Rectal smooth muscle tissue (tissue), 1 donor: Measurements from ENCODE around the gene SLC7A1.

Experiments
- H3K27ac ChIP-seq: one replicate; pipeline ENCODE4 v1.7.0; 2013; ENCODE audit warnings: low read depth, low read length, inconsistent platforms
- H3K27me3 ChIP-seq: one replicate; pipeline ENCODE4 v1.7.0; 2013; ENCODE audit warnings: low read length; ENCODE audit not compliant: control insufficient read depth, insufficient read depth
- H3K36me3 ChIP-seq: one replicate; pipeline ENCODE4 v1.7.0; 2013; ENCODE audit warnings: low read length; ENCODE audit not compliant: control insufficient read depth, insufficient read depth
- H3K4me1 ChIP-seq: one replicate; pipeline ENCODE4 v1.7.0; 2013; ENCODE audit warnings: low read length; ENCODE audit not compliant: control insufficient read depth, insufficient read depth
- H3K4me3 ChIP-seq: one replicate; pipeline ENCODE4 v1.7.0; 2013; ENCODE audit warnings: low read length
- H3K9ac ChIP-seq: one replicate; pipeline ENCODE4 v1.7.0; 2013; ENCODE audit warnings: low read length

SLC7A1 gene

DNA sequence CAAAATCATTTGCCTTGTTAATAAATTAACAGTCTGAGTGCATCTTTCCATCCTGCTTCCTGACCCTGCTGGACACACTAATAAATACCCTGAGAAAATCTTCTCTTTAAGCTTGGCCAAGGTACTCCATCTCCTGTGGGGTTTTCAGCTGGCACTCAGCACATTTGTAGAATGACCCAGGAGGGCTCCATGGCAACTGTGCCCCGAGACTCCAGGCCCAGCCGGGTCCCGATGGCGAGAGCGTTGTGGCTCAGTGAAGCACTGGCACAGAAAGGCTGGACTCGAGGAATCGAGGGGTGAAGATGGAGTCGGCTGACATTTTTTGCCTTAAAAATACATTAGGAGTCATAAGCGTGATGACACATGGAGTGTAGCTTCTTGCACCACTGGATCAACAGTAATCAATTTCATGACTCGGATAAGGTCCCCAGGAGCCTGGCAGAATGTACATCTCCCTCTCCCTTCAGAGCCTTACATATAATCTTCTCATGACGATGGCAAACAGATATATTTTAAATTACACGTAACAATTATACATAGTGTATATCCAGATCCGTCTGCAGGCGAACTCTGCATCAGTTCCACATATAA, 85.4 kb downstream of the SLC7A1 start:
- no peak overlapping the region for H3K27ac ChIP-seq
- H3K9ac ChIP-seq, result no peak overlapping the region
- H3K4me3 ChIP-seq, result no peak overlapping the region
- peaks cover 14% of the 10 kb centered on the region for H3K4me1 ChIP-seq
- no peaks in the 10 kb centered on the region for H3K36me3 ChIP-seq
- peaks cover 5% of the 10 kb centered on the region for H3K27me3 ChIP-seq

DNA sequence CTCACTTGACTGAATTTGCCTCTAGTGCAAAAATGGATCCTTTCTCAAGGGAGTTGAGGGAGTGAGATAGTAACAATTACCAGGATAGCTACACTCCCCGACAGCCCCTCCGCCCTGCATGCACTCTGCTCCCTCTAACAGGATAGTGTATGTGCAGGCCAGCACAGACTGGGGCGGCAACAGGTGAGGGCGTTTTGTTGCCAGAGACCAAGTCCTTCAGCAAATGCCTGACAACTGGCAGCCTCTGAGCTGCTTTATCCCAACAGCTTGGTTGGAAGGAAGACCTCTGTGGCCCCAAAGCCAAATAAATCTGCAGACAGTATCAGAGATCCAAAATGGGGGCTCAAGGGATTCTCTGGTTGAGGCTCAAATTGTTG, 86.6 kb downstream of the SLC7A1 start:
- peaks cover 14% of the 10 kb centered on the region for H3K4me1 ChIP-seq
- no peak overlapping the region for H3K4me3 ChIP-seq
- no peak overlapping the region for H3K9ac ChIP-seq
- no peak overlapping the region for H3K27ac ChIP-seq
- no peaks in the 10 kb centered on the region for H3K36me3 ChIP-seq
- peaks cover 5% of the 10 kb centered on the region for H3K27me3 ChIP-seq

DNA sequence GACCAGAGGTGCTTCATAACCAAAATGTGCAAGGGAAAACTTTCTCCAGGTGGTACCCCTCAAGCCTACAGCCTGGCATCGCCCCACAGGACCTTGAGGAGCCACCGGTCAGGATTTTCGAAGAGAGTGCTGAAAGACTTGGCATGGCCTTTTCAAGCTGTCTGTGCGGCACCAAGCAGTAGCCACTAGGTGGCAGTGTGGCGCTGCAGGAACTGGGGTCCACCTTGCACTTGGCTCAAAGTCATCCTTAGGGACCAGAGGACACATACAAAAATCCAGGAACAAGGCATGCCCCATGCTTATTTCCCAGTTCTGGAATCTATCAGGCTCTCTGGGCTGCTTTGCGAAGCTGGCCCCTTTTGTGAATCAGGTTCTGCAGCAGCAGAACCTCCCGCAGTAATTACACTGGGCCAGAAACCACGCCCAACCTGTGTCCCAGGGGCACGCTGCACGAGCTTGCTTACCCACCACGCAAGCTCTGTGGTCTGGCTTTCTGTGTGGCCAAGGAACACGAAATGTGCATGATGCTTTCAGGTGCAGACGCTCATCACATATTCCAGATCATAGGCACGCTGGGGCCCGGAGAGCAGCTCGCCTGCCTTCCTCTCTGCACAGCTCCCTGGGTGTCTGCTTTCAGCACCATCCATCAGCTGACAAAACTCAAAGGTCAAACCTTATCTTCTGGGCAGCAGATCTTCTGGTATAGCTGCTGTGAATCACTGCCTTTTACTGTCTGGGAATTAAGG, 87.2 kb downstream of the SLC7A1 start:
- Histone ChIP-seq H3K27ac (peak overlapping the region; percentile 6), H3K4me1 (peaks cover 14% of the 10 kb centered on the region), H3K9ac (peak overlapping the region; percentile 11), H3K4me3 (no peak overlapping the region), H3K36me3 (no peaks in the 10 kb centered on the region), H3K27me3 (peaks cover 5% of the 10 kb centered on the region)

DNA sequence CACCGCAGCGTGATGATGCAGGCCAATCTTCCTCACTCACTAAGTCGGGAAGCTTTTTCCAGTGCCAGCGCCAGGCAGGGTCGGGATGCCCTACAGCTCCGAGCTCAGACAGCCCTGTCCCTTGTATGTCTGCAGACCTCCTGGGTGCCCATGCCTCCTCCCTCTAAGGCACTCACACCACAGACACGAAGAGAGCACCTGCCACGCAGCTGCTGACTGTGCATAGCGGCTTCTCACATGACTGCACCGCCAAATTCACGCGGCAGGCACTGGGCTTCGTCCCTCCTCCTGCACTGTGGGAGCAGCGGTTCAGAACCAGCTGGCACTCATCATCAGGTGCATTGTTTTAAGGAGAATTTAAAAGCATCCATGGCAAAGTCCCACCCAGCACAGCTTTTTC, 88.1 kb downstream of the SLC7A1 start:
- no peaks in the 10 kb centered on the region for H3K36me3 ChIP-seq
- H3K27ac ChIP-seq, result no peak overlapping the region
- peaks cover 14% of the 10 kb centered on the region for H3K4me1 ChIP-seq
- H3K27me3 ChIP-seq, result peaks cover 9% of the 10 kb centered on the region
- H3K4me3 ChIP-seq, result no peak overlapping the region
- no peak overlapping the region for H3K9ac ChIP-seq

DNA sequence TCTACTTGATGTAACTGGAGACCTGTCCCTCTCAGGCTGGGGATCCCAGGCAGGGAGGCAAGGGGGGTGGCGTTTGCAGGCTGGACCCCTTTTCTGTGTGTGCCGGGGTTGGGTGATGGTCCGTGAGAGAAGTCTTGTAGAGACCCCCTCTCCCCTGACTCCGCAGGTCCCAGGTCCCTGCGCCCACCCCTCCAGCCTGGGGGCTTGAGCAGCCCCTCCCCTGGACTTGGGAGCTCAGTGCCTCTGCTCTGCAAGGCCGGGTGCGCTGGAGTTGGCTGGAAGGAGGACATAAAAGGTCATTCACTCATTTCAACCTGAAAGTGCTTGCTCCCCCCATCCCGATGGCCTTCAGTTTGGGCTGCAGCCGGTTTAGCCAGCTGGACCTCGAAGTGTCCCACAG, 89.5 kb downstream of the SLC7A1 start:
- H3K4me3 ChIP-seq, result no peak overlapping the region
- H3K27me3 ChIP-seq, result peaks cover 9% of the 10 kb centered on the region
- H3K27ac ChIP-seq, result no peak overlapping the region
- no peaks in the 10 kb centered on the region for H3K36me3 ChIP-seq
- H3K4me1 ChIP-seq, result peaks cover 14% of the 10 kb centered on the region
- H3K9ac ChIP-seq, result no peak overlapping the region

DNA sequence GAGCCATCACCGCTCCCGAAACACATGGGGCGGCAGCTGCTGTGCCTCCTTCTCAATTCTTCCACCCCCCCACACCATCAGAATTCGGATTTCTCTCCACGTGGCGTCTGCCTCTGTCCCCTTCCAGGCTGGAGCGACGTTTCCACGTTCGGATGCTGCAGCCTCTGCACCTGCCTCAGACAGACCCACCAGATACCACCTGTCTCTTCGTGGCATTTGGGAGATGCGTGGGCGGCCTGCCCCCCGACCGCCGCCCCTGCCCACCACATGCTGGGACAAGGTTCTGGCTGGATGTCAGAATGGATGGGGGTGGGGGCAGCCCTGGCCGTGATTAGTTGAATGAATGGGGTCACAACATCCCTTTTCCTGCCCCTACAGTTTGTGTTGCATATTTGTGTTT, 90.0 kb downstream of the SLC7A1 start:
- Histone ChIP-seq H3K4me3 (no peak overlapping the region), H3K36me3 (no peaks in the 10 kb centered on the region), H3K9ac (no peak overlapping the region), H3K4me1 (peaks cover 14% of the 10 kb centered on the region), H3K27ac (no peak overlapping the region), H3K27me3 (peaks cover 9% of the 10 kb centered on the region)

DNA sequence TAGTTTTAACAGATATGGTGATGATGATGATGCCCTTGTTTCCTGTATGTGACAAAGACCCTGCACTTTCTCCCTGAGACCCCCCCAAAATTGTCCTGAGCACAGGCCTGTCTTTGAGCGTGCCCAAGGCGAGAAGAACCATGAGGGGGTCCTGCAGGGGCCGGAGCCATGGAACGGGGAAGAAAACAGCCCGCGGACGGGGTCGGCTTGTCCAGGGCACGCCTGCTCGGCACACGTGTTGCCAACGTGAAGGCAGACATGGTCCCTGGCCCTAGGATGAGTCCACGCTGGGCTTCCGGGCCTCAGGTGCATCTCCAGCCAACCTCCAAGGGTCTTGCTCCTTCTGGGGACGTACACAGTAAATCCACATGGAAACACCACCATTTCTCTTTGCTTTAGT, 90.8 kb downstream of the SLC7A1 start:
- peaks cover 14% of the 10 kb centered on the region for H3K4me1 ChIP-seq
- H3K9ac ChIP-seq, result no peak overlapping the region
- no peak overlapping the region for H3K27ac ChIP-seq
- H3K27me3 ChIP-seq, result peaks cover 9% of the 10 kb centered on the region
- no peak overlapping the region for H3K4me3 ChIP-seq
- no peaks in the 10 kb centered on the region for H3K36me3 ChIP-seq

DNA sequence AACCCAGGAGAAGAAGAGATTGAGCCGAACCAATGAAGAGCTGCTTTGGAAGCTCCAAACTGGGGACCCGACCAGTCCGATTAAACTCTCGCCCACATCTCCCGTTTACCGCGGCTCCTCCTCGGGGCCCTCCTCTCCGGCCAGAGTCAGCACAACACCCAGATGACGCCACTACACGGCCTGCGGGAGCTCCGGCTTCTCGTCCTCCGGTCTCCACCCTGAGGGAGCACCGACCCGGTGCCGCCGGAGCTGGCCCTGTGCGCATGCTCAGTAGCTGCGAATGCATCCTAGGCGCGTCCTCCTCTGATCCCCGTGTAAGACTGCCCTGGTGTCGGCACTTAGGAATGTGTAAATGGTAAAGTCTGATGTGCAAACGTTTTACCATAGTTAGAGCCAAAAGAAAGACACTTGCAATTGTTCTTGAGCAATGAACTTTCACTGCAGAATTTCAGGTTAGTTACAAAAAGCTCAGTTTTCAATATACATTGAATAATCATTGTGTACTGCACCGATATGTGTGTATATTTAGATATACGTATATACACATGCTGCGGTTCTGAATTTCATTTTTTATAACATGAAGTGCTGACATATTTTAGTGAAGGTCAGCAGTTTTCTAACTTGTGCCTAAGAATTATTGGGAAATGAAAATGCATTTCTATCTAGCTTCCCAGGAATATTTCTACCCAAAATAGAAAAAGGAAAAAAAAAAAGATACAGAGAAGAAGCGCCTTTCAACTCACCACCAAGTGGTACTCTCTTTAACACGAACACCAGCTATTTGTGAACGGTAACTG, 92.2 kb downstream of the SLC7A1 start:
- Histone ChIP-seq H3K4me1 (peaks cover 11% of the 10 kb centered on the region), H3K9ac (no peak overlapping the region), H3K36me3 (no peaks in the 10 kb centered on the region), H3K27ac (no peak overlapping the region), H3K4me3 (no peak overlapping the region), H3K27me3 (peaks cover 9% of the 10 kb centered on the region)

DNA sequence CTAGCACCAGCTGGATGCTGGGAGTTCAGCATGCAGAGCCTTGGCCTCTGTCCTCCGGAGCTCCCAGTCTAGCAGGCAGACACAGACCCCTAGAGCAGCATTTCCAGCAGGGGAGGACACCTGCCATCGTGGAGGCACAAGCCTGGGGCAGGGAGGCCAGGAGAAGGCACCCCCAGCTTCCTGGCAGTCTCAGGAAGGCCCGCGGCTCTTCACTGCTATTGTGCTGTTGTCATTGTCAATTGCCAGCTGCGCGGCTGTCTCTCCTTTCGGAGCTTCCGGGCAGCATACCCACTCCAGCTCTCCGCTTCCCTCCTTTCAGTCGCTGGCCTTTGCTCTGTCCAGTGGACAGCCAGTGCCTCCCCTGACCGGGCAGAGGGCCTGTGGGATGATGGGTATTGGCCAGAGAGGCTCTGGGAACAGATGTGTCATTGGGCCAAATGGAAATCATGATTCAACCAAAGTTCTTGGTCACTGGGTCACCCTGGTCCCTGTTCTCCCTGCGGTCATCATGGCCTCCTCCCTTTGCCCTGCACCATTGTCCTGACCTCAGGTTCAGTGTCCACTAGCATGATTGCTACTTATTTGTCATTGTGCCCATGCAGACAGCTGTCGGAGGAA, 93.0 kb downstream of the SLC7A1 start:
- H3K36me3 ChIP-seq, result no peaks in the 10 kb centered on the region
- H3K4me3 ChIP-seq, result no peak overlapping the region
- H3K4me1 ChIP-seq, result peaks cover 4% of the 10 kb centered on the region
- peaks cover 9% of the 10 kb centered on the region for H3K27me3 ChIP-seq
- H3K27ac ChIP-seq, result no peak overlapping the region
- no peak overlapping the region for H3K9ac ChIP-seq

DNA sequence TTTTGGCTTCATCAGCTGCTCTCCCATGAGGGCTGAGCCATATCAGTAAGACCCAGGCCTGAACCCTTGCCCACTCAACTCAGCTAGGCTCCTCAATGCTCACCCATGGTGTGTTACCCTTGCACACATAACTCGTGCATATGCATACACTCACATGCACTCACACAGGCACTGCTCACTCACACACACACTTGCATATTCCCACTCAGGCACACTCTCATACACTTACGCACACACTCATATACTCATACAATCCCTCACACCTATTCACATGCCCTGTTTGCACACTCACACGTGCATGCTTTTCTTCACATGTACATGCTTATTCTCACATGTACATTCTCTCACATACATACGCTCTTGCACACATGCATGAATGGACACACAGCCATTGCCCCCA, 93.8 kb downstream of the SLC7A1 start:
- H3K9ac ChIP-seq, result no peak overlapping the region
- H3K4me1 ChIP-seq, result no peaks in the 10 kb centered on the region
- H3K4me3 ChIP-seq, result no peak overlapping the region
- no peaks in the 10 kb centered on the region for H3K36me3 ChIP-seq
- no peak overlapping the region for H3K27ac ChIP-seq
- H3K27me3 ChIP-seq, result peaks cover 9% of the 10 kb centered on the region

DNA sequence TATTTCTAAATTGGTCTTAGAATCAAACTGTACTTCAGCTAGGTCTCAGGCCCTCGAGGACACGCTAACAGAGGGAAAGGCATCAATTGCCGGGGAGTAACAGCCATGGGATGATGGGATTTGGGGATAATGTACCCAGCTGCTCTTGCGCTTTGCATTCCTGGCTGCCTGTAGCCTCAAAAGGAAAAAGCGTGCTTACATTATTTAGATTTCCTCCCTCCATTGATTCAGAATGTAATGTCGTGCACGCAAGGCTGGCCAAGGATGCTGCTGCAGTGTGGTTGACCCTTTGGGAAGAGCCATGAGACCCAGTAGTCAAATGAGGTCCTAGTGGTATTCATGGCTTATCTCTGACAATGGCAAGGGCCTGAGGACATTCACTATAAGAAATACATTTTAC, 95.1 kb downstream of the SLC7A1 start:
- H3K4me1 ChIP-seq, result no peaks in the 10 kb centered on the region
- H3K27me3 ChIP-seq, result peaks cover 5% of the 10 kb centered on the region
- no peak overlapping the region for H3K27ac ChIP-seq

DNA sequence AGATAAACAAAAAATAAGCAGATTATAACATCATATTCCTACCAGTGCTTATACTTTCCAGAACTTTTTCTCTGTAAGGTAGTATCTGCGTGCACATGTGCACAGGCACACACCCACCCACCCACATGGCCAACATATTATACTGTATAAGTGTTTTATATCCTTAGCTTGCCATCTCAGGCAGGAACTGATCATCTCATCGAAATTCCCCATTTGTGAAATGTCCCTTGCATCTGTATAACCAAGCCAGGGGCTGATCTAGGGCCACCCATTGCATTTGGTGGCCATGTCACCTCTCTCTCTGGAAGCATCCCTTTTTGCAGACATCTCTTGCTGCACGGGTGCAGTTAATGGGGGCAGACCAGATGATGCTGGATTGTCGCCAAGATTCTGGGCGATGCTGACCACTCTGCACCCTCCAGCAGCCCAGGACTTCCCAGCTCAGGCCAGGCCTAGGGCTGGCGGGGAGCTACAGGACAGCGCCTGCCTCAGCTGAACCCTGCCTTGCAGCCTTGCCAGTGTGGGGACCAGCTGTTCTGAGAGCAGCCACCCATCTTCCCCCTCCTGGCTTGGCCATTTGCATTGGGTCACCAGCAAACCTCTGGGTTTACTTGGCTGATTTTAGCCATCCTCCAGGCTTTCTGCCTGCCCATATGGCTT, 95.9 kb downstream of the SLC7A1 start:
- no peaks in the 10 kb centered on the region for H3K4me1 ChIP-seq
- H3K36me3 ChIP-seq, result no peaks in the 10 kb centered on the region
- H3K9ac ChIP-seq, result no peak overlapping the region
- no peak overlapping the region for H3K27ac ChIP-seq
- H3K4me3 ChIP-seq, result no peak overlapping the region
- H3K27me3 ChIP-seq, result peaks cover 5% of the 10 kb centered on the region

More for the DNA sequence above, 95.1 kb downstream of the SLC7A1 start:
- H3K36me3 ChIP-seq, result no peaks in the 10 kb centered on the region
- H3K4me3 ChIP-seq, result no peak overlapping the region
- no peak overlapping the region for H3K9ac ChIP-seq
